ENCODE measurements around the gene PLCG1. TPM values are rescaled to one million over a fixed set of nuclear protein-coding genes. Genes with fewer than 3 reads are reported as not detected.
A peak's percentile ranks its signal among the peaks of the same experiment; 100 is the strongest.

PLCG1 gene
- total and polyA plus RNA-seq, 2 experiments from 2014 or later: 27.4 to 206 TPM

GRCh38 chr20:41108531-41108930, 28.8 kb upstream of the PLCG1 start (continued):
- TF ChIP-seq ZNF462 (CRISPR knock-in tag; IDR thresholded peaks at IDR 0.05) (no peak), POLR2AphosphoS5 (IDR thresholded peaks at IDR 0.05; ENCODE audit: low read depth) (no peak), STAT1 (IDR thresholded peaks at IDR 0.05; ENCODE audit: unreplicated experiment) (no peak), JUNB (IDR thresholded peaks at IDR 0.05; ENCODE audit: unreplicated experiment) (no peak)
- TF ChIP-seq, protein P1, sequence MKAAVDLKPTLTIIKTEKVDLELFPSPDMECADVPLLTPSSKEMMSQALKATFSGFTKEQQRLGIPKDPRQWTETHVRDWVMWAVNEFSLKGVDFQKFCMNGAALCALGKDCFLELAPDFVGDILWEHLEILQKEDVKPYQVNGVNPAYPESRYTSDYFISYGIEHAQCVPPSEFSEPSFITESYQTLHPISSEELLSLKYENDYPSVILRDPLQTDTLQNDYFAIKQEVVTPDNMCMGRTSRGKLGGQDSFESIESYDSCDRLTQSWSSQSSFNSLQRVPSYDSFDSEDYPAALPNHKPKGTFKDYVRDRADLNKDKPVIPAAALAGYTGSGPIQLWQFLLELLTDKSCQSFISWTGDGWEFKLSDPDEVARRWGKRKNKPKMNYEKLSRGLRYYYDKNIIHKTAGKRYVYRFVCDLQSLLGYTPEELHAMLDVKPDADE (IDR thresholded peaks at IDR 0.05): no peak

- H3K36me3 ChIP-seq (ENCODE audit: insufficient read depth): peaks cover 26% of the 10 kb centered on the region
- H3K27ac ChIP-seq (ENCODE audit: low read depth): no peak overlapping the region
- no peaks in the 10 kb centered on the region for H3K79me2 ChIP-seq (replicated peaks; ENCODE audit: insufficient read depth)
- TF ChIP-seq NANOG (IDR thresholded peaks at IDR 0.05; ENCODE audit: borderline replicate concordance): no peak
- no peak for TF ChIP-seq EZH2phosphoT487 (IDR thresholded peaks at IDR 0.05; ENCODE audit: unreplicated experiment)
- no peak for TF ChIP-seq STAT1 (IDR thresholded peaks at IDR 0.05; ENCODE audit: unreplicated experiment)
- no peak for TF ChIP-seq ZNF331 (CRISPR knock-in tag; IDR thresholded peaks at IDR 0.05; ENCODE audit: low read depth)
- TF ChIP-seq ZNF462 (CRISPR knock-in tag; IDR thresholded peaks at IDR 0.05): no peak
- TF ChIP-seq EZH2 (IDR thresholded peaks at IDR 0.05; ENCODE audit: low read depth, unreplicated experiment): no peak
Observed at GRCh38 chr20:41110012-41110411, 27.3 kb upstream of the PLCG1 start.

More at GRCh38 chr20:41110012-41110411, 27.3 kb upstream of the PLCG1 start:
- DNase-seq (ENCODE audit: low spot score) (no peak), ATAC-seq (no peak)
- Histone ChIP-seq H3K4me3 (no peak overlapping the region), H3K4me2 (no peak overlapping the region), H3K27me3 (ENCODE audit: insufficient read depth) (no peaks in the 10 kb centered on the region), H3F3A (replicated peaks; ENCODE audit: low read depth) (no peaks in the 10 kb centered on the region), H3K9me2 (ENCODE audit: insufficient read depth) (no peaks in the 10 kb centered on the region), H4K20me1 (replicated peaks; ENCODE audit: insufficient read depth) (peaks cover 3% of the 10 kb centered on the region; the same call in 1 of the 2 replicates), H3K4me1 (ENCODE audit: insufficient read depth) (no peaks in the 10 kb centered on the region), H2AFZ (no peak overlapping the region)
- peaks cover 64% of the 10 kb centered on the region for H3K36me3 Mint-ChIP-seq (ENCODE audit: low read depth)
- H3K4me1 Mint-ChIP-seq: no peaks in the 10 kb centered on the region
- H3K27me3 Mint-ChIP-seq (ENCODE audit: insufficient read depth, low read depth, poor library complexity): no peaks in the 10 kb centered on the region
- no peaks in the 10 kb centered on the region for H3K9me3 Mint-ChIP-seq
- 0 out of 2 replicates have a peak overlapping the region, but pooled peaks have one; percentile 33 for H3K27ac Mint-ChIP-seq
- H3K4me3 Mint-ChIP-seq: no peak overlapping the region

All from GM23338 (cell line).